ENCODE measurements around the gene RSBN1L. TPM values are rescaled to one million over a fixed set of nuclear protein-coding genes. Genes with fewer than 3 reads are reported as not detected.

The RSBN1L gene
- total RNA-seq, 1 donor from 2014 or later = 27.7 TPM

- no peak overlapping the region for H3K27ac ChIP-seq
- no peaks in the 10 kb centered on the region for H3K9me3 ChIP-seq
- TF ChIP-seq CTCF (IDR thresholded peaks at IDR 0.05) = no peak
- H3K4me1 ChIP-seq = peaks cover under 1% of the 10 kb centered on the region
- peaks cover 46% of the 10 kb centered on the region for H3K36me3 ChIP-seq
- H3K27me3 ChIP-seq = no peaks in the 10 kb centered on the region
- intact Hi-C loops (cut with DNase I) = no loop called here
- ATAC-seq (no peak), DNase-seq (no peak)
- no peak overlapping the region for H3K4me3 ChIP-seq
Observed at GRCh38 chr7:77655356-77655755, 40.9 kb upstream of the RSBN1L start.

- H3K36me3 ChIP-seq = peaks cover 49% of the 10 kb centered on the region
- TF ChIP-seq CTCF (IDR thresholded peaks at IDR 0.05) = no peak
- intact Hi-C loops (cut with DNase I) = no loop called here
- H3K27me3 ChIP-seq = no peaks in the 10 kb centered on the region
- H3K4me1 ChIP-seq = no peaks in the 10 kb centered on the region
- ATAC-seq (peak; percentile 25), DNase-seq (no peak)
- H3K9me3 ChIP-seq = no peaks in the 10 kb centered on the region
- no peak overlapping the region for H3K27ac ChIP-seq
- no peak overlapping the region for H3K4me3 ChIP-seq
Observed at GRCh38 chr7:77655836-77656455, 40.3 kb upstream of the RSBN1L start.

GRCh38 chr7:77657427-77658224 lies 38.6 kb upstream of the RSBN1L start:
- intact Hi-C loops (cut with DNase I) = no loop called here
- peak; percentile 72 for ATAC-seq

GRCh38 chr7:77658928-77659327 lies 37.3 kb upstream of the RSBN1L start:
- Histone ChIP-seq H3K27ac (no peak overlapping the region), H3K36me3 (peaks cover 45% of the 10 kb centered on the region), H3K4me1 (no peaks in the 10 kb centered on the region), H3K27me3 (no peaks in the 10 kb centered on the region), H3K9me3 (no peaks in the 10 kb centered on the region), H3K4me3 (no peak overlapping the region)
- TF ChIP-seq CTCF (IDR thresholded peaks at IDR 0.05) = no peak
- no peak for ATAC-seq
- DNase-seq = no peak
- intact Hi-C loops (cut with DNase I) = no loop called here

More at GRCh38 chr7:77657427-77658224, 38.6 kb upstream of the RSBN1L start:
- Histone ChIP-seq H3K4me1 (no peaks in the 10 kb centered on the region), H3K36me3 (peaks cover 49% of the 10 kb centered on the region), H3K27me3 (no peaks in the 10 kb centered on the region), H3K9me3 (no peaks in the 10 kb centered on the region), H3K27ac (no peak overlapping the region), H3K4me3 (no peak overlapping the region)
- TF ChIP-seq CTCF (IDR thresholded peaks at IDR 0.05) = peak; percentile 54
- DNase-seq = no peak

- H3K9me3 ChIP-seq = no peaks in the 10 kb centered on the region
- ATAC-seq = peak; percentile 50
- H3K27ac ChIP-seq = no peak overlapping the region
- DNase-seq = no peak
- H3K4me3 ChIP-seq = no peak overlapping the region
- H3K27me3 ChIP-seq = no peaks in the 10 kb centered on the region
- no peak for TF ChIP-seq CTCF (IDR thresholded peaks at IDR 0.05)
- intact Hi-C loops (cut with DNase I) = loop anchor here (10.0 kb wide), 1 partner anchor 93 kb away; no protein-coding TSS in a partner anchor
- peaks cover 26% of the 10 kb centered on the region for H3K36me3 ChIP-seq
- peaks cover 4% of the 10 kb centered on the region for H3K4me1 ChIP-seq
Observed at GRCh38 chr7:77661816-77662215, 34.4 kb upstream of the RSBN1L start.
